GM19193 (cell line): ENCODE measurements around the gene DOCK11.

Experiments
- POLR2A ChIP-seq: IDR thresholded peaks from 4 replicates; pipeline ENCODE4 v1.6.1; 2011; ENCODE audit not compliant: insufficient read depth, insufficient read length; ENCODE audit errors: extremely low read depth

DOCK11 gene

DNA sequence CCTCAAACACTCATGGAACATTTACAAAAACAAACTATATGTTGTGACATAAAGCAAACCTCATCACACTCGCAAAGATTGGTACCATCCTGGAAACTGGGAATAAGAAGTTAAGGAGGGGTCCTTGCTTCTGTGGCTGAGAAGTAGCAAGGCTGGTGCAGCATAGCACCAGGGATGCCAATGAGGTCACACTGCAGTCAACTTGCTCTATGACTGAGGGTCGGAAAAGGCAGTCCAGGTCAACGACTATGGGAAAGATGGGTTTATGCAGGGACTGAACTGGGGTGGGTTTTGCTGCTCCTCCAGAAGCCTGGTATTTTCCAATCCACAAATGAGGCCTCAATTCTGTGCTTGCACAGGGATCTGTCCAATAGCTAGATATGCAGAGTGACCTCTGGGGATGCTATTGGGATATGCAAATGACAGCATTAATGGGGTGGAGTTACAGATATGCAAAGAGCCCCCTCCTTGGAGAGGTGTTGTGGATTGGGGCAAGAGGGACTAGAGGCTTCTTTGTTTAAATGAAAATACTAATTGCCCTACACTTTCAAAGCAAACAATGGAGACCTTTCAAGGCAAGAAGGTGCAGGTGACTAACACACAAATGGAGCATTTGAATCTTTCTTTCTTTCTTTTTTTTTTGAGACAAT is 224.6 kb downstream of the DOCK11 start:
- no peak for TF ChIP-seq POLR2A

DNA sequence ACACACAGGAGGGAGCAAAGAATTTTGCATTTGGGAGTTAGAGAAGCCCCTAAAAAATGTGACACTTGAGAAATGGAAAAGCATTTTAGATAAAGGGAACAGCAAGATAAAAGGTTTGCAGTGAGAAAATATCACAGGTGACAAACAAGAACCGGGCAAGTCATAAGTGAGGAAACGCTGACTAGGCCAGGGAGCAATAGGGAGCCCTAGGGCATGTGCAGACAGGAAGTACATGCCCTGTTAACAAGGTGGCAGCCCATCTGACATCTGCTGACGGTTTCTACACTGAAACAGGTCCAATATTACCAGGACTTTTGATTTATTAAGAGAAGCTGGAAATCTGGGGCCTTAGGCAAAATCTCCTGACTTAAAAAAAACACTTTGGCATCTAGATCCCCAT is 227.8 kb downstream of the DOCK11 start:
- no peak for TF ChIP-seq POLR2A

DNA sequence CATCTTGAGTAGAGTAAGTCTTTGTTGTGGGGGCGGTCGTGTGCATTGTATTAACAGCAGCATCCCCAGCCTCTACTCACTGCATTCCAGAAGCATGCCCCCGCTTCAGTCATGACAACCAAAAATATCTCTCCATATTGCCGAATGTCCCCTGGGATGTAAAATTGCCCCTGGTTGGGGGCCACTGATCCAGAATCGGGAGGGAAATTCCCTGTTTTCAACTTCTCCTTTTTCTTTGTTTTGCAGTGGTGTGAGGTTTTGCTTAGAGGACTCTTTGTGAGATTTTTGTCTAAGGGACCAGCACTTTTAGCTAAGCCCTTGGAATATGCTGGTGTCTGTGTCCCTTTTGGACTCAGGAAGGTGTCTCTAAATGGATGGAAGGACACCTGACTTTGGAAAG is 228.8 kb downstream of the DOCK11 start:
- TF ChIP-seq POLR2A = no peak

DNA sequence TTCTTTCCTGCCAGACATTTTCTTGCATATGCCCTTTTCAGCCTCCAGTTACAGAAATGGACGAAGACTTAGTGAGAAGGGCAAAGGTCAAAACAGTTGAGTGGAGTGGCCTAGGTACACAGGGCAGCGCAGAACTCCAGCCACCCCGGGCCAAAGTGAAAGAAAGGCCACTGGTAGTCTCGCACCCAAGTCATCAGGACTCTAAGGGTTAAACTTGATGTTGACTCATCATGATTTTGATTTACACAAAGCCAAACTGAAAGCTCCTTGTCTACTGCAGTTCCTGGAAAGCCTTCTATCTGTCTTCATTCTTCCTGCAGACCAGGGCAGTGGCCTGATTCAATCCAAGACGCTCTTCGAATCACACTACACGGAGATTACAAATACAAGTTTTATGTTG is 229.2 kb downstream of the DOCK11 start:
- TF ChIP-seq POLR2A = no peak

DNA sequence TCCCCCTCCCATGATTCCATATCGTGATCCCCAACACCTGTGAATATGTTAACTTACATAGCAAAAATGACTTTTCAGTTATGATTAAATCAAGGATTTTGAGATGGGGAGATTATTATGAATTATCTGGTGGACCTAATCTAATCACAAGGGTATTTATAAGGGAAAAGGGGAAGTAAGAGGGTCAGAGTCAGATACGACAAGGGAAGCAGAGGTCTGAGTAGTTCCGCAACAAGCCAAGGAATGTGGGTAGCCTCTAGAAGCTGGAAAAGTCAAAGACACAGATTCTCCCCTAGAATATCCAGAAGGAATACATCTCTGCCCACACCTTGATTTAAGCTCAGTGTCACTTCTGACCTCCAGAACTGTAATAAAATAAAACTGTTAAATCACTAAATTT is 230.8 kb downstream of the DOCK11 start:
- TF ChIP-seq POLR2A = no peak

DNA sequence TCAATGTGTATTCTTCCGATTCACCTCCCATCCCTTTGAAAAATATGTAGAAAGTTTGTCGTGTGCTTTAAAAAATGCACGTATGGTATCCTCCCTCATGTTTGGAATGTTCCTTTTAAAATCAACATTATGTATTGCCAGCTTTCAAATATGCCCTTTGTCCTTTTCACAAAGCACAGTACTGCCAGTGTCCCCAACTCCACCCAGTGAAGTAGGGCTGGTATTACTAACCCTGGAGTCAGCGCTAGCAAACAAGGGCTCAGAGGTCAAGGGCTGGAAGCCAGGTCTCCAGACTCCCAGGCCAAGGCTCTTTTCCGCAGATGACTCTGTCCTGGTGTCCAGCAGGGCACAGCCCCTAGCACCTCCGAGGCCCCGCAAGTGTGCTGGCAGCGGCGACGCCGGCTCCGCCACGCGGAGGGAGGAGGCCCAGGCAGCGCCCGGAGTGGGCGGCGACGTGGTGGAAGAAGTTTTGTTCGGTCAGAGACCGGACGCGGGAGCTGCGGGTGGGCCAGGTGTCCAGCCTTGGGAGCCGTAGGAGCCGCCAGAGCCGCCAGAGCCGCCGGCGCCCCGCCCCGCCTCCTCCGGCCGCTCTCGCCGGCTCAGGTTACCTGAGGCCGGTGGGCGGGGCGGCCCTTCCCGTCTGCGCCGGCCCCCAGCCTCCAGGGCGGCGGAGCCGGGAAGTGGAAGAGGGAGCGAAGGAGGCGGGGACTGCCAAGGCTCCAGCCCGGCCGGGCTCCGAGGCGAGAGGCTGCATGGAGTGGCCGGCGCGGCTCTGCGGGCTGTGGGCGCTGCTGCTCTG is 231.5 kb downstream of the DOCK11 start, which contains the start of gene IL13RA1:
Gene IL13RA1 (plus strand): TSS at position 720 of the 799 bp plus-strand sequence. CDS start 33 bp downstream, at position 753.
- TF ChIP-seq POLR2A = no peak

DNA sequence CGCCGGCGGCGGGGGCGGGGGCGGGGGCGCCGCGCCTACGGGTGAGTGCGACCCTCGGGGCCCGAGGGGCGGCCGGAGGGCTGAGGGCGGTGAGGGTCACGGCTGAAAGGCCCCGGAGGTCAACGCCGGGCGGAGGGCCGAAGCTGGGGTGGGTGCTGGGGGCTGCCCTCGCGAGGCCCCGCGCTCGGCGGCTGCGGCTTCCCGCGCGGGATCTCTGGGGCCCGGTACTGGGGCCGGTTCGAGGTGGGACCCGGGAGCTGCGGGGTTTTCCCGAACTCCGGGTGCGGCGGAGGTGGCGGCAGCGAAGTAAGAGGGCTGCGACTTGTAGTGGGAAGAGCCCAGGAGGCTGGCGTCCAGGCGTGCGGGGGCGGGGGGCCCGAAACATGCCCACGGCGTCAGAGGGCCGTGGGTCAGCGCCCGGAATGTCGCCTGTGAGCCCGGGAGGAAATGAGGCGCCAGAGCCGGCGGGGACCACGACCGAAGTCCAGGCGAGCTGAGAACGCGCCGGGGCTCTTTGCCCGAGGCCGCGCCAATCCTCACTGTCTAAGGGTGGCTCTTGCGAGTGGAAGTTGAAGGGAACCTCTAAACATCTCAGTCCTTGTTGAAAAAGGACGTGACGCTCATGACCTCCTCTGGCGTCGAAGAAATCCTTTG is 232.2 kb downstream of the DOCK11 start:
- TF ChIP-seq POLR2A = no peak

DNA sequence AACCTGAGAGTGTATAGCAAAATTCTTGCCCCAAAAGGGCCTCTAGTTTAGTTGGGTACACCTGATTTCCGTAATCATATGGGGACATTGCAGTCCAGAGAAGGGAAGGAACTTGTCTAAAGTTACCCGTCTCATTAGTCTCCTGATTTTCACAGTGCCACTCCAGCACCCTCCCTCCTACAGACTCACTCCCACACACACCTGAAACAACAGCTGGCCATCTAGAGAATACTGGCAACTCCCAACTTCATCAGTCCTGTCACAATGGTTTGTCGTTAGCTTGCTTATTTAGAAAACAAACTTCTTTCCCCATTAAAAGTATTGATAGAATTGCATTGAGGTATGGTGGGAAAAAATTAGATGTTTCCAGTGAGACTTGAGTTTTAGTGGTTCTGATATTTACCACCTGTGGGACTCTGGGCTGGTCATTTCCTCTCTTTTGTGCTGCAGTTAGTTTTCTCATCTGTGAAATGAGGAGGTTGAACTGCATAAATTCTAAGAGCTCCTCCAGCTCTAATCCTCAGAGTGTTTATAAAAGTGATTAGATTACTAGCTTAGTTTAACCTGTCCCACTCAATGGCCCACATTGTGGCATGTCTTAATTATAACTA is 233.5 kb downstream of the DOCK11 start:
- TF ChIP-seq POLR2A = no peak

DNA sequence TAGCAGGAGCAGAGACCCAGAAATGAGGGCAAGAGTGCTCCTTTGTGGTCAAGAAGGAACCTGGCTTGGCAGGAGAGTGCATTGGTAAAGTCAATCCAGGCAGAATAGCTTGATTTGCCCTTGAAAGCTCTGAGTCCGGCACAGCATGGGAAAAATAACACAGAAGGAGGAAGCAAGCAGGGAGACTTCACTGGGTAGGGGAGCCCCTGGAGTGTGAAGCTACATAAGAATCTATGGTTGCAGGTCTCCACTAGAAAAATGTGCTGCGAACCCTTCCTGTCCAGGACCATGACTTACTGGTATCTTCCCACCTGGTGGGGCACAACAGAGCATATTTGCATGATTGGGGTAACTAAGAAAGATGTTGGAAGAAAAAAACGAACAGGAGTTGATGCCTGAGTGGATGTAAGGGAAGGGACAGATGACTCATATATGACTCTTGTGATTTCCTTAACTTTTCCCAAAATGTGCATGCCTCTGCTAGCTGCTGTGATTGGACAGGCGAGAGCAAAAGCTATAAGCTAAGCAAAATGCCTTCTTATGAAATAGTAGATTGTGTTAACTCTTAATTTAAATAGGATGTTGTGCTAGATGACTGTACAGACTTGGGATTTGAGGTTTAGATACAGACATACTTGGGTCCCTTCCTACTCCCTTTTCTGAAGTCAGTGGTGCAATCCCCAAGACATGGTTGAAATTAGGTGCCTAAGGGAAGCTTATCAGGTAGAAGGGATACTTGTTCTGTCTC is 235.1 kb downstream of the DOCK11 start:
- TF ChIP-seq POLR2A = no peak

DNA sequence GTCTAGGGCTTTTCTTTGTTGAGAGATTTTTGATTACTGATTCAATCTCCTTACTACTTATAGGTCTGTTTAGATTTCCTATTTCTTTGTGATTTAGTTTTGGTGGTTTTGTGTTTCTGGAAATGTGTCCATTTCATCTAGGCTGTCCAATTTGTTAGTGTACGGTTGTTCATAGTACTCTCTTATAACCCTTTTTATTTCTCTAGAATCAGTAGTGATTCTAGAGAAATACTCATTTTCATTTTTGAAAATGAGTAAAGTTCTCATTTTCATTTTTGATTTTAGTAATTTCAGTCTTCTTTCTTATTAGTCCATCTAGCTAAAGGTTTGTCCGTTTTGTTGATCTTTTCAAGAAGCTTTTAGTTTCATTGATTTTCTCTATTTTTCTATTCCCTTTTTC is 239.3 kb downstream of the DOCK11 start:
- no peak for TF ChIP-seq POLR2A
